CD4-positive, alpha-beta T cell treated with Interleukin-15 for 1 hour (primary cell): ENCODE results near the gene LPP.

Source experiments
- DNase-seq: peaks from one replicate; pipeline ENCODE4 v3.0.0-alpha.2; 2020

Gene LPP

GRCh38 chr3:188170461-188171459 lies 16.8 kb downstream of the LPP start:
- DNase-seq, result peak; percentile 44

- no peak for DNase-seq
These were observed 17.9 kb downstream of the LPP start for GRCh38 chr3:188171682-188172467.

GRCh38 chr3:188174317-188175044 lies 20.5 kb downstream of the LPP start:
- DNase-seq, result no peak

GRCh38 chr3:188176476-188176875 lies 22.5 kb downstream of the LPP start:
- no peak for DNase-seq

- no peak for DNase-seq
These were observed 22.9 kb downstream of the LPP start for GRCh38 chr3:188176884-188177283.

GRCh38 chr3:188177721-188178120 lies 23.8 kb downstream of the LPP start:
- no peak for DNase-seq

- DNase-seq, result no peak
These were observed 24.5 kb downstream of the LPP start for GRCh38 chr3:188178293-188178936.

- DNase-seq, result no peak
These were observed 25.3 kb downstream of the LPP start for GRCh38 chr3:188179006-188179966.

- DNase-seq, result no peak
These were observed 26.2 kb downstream of the LPP start for GRCh38 chr3:188180114-188180513.

- no peak for DNase-seq
These were observed 29.5 kb downstream of the LPP start for GRCh38 chr3:188183452-188183851.

GRCh38 chr3:188184160-188184559 lies 30.2 kb downstream of the LPP start:
- DNase-seq, result no peak

- DNase-seq, result no peak
These were observed 30.7 kb downstream of the LPP start for GRCh38 chr3:188184649-188185048.

- no peak for DNase-seq
These were observed 31.8 kb downstream of the LPP start for GRCh38 chr3:188185717-188186251.

GRCh38 chr3:188187053-188187452 lies 33.1 kb downstream of the LPP start:
- DNase-seq, result no peak

- DNase-seq, result no peak
These were observed 35.0 kb downstream of the LPP start for GRCh38 chr3:188188911-188189310.

- DNase-seq, result no peak
These were observed 37.5 kb downstream of the LPP start for GRCh38 chr3:188191460-188191859.

- no peak for DNase-seq
These were observed 38.1 kb downstream of the LPP start for GRCh38 chr3:188192034-188192433.

- no peak for DNase-seq
These were observed 40.4 kb downstream of the LPP start for GRCh38 chr3:188194332-188194731.

- DNase-seq, result no peak
These were observed 42.5 kb downstream of the LPP start for GRCh38 chr3:188196232-188196990.

GRCh38 chr3:188197388-188197847 lies 43.5 kb downstream of the LPP start:
- peak; percentile 19 for DNase-seq
